LNCAP (cell line): Measurements from ENCODE around the gene AGRN.

Source experiments
- TF ChIP-seq, protein P1 (sequence below): fragments of 450-650 bp; IDR thresholded peaks from 2 replicates; pipeline ENCODE4 v1.5.1; 2017; ENCODE audit warnings: mild to moderate bottlenecking

AGRN gene

DNA sequence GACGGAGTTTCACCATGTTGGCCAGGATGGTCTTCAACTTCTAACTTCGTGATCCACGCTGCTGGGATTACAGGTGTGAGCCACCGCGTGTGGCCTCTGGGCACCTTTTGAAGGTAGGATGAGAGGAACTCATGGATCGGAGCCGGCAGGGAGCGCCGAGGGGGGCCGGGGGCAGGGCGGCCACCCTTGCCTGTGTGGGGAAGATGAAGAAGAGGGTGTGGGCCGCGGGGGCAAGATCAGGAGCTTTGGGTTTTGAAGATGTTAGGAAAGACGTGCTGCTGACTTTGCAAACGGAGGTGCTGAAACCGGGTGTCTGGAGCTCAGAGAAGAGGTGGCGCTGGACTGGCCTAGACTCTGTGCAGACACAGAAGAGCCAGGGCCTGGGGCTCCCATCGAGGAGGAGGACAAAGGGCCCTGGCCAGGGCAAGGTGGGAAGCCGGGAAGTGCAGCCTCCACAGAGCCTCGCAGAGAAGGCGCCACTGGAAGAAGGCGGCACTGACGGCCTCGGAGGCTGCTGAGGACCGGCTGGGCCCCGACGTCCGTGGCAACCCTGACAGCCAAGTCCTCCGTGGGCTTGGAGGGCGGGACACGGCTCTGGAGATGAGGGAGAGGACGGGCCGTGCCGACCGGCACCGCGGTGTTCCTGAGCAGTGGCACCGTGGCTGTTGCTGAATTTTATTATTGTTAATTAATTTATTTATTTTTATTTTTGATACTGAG, 40.5 kb downstream of the AGRN start:
- TF ChIP-seq, protein P1, sequence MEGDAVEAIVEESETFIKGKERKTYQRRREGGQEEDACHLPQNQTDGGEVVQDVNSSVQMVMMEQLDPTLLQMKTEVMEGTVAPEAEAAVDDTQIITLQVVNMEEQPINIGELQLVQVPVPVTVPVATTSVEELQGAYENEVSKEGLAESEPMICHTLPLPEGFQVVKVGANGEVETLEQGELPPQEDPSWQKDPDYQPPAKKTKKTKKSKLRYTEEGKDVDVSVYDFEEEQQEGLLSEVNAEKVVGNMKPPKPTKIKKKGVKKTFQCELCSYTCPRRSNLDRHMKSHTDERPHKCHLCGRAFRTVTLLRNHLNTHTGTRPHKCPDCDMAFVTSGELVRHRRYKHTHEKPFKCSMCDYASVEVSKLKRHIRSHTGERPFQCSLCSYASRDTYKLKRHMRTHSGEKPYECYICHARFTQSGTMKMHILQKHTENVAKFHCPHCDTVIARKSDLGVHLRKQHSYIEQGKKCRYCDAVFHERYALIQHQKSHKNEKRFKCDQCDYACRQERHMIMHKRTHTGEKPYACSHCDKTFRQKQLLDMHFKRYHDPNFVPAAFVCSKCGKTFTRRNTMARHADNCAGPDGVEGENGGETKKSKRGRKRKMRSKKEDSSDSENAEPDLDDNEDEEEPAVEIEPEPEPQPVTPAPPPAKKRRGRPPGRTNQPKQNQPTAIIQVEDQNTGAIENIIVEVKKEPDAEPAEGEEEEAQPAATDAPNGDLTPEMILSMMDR: no peak

DNA sequence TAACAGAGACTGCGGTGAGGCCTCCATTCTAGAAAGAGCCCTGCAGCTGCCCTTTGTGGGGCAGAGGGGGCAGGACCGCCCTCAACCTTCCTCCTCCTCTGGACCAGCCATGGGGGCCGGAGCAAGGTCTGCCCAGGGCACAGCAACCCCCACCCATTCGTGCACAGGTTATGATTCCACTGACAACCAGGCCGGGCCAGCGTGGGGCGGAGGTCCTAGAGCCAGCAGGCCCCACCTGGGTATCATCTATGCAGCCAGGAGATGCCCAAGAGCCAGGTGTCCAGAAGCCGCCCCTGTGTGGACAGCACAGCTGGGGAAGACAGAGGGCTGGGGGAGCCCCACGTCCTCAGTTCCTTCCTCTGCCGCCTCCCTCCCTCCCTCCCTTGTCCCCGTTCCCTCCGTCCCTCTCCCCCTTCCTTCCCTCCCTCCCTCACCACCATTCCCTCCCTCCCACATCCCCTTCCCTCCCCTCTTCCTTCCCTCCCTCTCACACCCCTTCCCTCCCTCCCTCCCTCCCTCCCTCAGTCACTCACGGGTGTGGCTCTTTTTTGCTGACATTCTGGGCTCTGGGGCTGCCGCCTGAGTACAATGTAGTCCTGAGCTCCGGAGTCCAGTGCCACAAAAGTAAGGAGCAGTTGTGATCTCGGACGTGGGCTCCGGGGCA, 41.9 kb downstream of the AGRN start:
- TF ChIP-seq, protein P1: no peak

DNA sequence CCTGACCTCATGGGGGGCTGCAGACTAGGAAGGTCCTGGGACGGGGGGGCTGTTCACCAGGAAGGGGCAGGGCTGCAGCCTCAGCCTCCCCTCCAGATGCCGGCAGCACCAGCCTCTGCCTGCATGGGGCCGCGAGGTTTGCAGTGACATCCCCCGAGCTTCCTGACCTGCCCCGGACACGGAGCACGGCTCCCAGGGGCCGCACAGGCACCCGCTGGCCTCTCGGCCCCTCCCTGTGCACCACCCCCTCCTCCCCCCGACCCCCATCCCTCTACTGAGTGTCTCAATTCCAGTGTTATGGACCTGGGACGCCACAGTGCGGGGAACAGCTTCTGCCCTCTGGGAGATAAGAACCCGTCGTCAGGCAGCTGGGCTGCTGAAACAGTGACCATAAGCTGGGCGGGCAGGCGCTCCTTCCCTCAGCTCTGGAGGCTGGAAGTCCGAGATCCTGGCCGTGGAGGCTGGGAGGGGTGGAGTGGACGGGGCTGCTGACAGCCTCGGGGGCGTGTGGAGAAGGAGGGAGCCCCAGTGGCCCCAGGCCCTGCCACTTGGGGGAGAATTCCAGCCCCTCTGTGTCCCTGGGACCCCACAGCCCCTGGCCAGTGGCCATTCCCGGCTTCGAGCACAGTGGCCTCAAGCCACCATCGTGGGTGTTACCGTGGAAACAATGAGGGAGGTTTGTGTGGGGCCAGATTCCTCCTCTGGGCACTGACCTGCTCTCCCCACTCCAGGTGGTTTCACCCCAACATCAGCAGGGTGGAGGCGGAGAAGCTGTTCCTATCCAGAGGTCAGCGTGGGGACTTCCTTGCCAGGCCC, 42.6 kb downstream of the AGRN start:
- TF ChIP-seq, protein P1: no peak

DNA sequence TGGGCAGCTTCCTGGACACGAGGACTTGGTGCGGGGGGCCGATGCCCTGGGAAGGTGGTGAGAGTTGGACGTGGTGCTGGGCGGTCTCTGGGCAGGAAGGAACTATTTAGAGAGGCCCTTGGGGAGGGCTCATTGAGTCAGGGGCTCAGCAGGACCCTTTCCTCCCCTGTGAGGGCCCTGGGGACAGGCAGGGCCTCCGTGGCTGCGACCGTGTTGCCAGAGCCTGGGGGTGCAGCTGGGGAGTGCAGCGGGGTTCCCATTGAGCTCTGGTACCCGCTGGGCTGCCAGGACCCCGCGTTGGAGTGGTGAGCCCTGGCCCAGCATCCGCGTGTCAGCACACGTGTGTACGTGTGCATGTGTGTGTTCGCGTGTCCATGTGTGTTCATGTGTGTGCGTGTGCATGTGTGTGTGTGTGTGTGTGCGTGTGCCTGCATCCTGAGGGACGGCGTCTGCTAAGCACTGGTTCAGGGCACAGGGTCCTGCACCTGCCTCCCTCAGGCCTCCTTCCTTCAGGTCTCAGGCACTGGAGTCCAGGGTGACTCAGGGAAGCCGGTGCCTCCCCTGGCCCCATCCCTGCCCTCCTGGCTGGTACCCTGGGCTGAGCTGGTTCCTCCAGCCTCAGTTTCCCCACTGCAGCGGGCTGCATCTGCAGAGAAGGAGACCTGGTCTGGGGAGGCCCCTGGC, 43.5 kb downstream of the AGRN start:
- TF ChIP-seq, protein P1: no peak

DNA sequence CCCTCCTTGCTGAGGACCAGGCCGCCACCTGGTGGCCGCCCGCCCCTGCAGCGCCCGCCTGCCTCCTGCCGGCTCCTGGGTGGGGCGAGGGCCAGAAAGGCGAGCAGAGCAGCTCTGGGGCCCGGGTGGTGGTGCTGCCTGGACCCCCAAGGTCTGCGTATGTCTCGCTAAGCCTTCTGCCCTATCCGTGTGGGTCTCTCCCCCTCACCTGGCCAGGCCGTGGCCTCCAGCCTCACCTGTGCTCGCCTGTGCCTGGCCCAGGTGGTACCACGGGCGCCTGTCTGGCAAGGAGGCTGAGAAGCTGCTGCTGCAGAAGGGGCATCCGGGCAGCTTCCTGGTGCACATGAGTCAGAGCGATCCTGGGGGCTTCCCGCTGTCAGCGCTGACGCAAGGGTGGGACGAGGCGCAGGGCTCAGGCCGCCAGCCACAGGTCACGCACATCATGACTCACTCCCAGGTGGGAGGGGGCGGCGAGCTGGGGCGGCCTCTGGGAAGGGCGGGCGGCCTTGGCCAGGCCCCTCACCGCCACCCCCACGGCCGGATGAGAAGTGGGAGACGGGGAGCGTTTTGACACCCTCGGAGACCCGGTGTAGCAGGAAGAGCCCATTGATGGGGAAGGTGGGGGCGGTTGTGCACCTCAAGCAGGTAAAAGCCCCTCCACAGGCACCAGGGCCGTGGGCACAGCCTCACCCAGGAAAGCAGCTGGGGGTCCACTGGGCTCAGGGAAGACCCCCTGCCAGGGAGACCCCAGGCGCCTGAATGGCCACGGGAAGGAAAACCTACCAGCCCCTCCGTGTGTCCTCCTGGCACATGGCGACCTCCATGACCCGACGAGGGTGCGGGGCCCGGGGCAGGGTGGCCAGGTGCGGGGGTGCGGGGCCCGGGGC, 44.3 kb downstream of the AGRN start:
- TF ChIP-seq, protein P1: peak; percentile 96

DNA sequence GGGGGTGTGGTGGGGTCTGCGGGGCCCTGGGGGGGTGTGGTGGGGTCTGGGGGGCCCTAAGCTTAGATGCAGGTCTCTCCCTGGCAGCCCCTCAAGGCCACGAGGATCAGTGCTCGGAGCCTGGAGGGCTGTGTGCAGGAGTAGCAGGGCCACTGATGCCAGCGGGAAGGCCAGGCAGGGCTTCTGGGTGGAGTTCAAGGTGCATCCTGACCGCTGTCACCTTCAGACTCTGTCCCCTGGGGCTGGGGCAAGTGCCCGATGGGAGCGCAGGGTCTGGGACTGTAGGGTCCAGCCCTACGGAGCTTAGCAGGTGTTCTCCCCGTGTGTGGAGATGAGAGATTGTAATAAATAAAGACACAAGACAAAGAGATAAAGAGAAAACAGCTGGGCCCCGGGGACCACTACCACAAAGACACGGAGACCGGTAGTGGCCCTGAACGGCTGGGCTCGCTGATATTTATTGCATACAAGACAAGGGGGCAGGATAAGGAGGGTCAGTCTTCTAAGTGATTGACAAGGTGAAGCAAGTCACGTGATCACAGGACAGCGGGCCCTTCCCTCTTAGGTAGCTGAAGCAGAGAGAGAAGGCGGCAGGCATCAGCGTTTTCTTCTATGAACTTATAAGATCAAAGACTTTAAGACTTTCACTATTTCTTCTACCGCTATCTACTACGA, 45.5 kb downstream of the AGRN start:
- TF ChIP-seq, protein P1: no peak
